Skeletal muscle tissue (tissue), 4 donors: Measurements from ENCODE around the gene C1QTNF9B. TPM values are rescaled to one million over a fixed set of nuclear protein-coding genes. Genes with fewer than 3 reads are reported as not detected.

Source experiments
- H3K27ac ChIP-seq: one replicate; pipeline ENCODE4 v1.7.0; 2013; ENCODE audit warnings: mild to moderate bottlenecking, low read depth, low read length, inconsistent platforms
- H3K27me3 ChIP-seq, 3 donors: one replicate each; pipeline ENCODE4 v1.7.0; 2013; ENCODE audit warnings: low read length in 3 of 3; ENCODE audit not compliant: control insufficient read depth in 3 of 3, insufficient read depth in 3 of 3
- H3K36me3 ChIP-seq, 3 donors: one replicate each; pipeline ENCODE4 v1.7.0; 2013; ENCODE audit warnings: low read length in 3 of 3; ENCODE audit not compliant: control insufficient read depth in 3 of 3, insufficient read depth in 3 of 3
- H3K4me1 ChIP-seq, 3 donors: one replicate each; pipeline ENCODE4 v1.7.0; 2013; ENCODE audit warnings: low read length in 3 of 3, mild to moderate bottlenecking in 3 of 3; ENCODE audit not compliant: control insufficient read depth in 3 of 3, insufficient read depth in 3 of 3
- H3K4me3 ChIP-seq, 3 donors: one replicate each; pipeline ENCODE4 v1.7.0; 2013; ENCODE audit warnings: low read length in 3 of 3
- H3K9ac ChIP-seq, 3 donors: one replicate each; pipeline ENCODE4 v1.7.0; 2013; ENCODE audit warnings: low read length in 3 of 3, mild to moderate bottlenecking in 3 of 3, moderate library complexity in 2 of 3, low read depth in 1 of 3
- H3K9me3 ChIP-seq, 3 donors: one replicate each; pipeline ENCODE4 v1.7.0; 2013; ENCODE audit warnings: low read length in 3 of 3; ENCODE audit not compliant: control insufficient read depth in 3 of 3
- total RNA-seq: library from RNA; depleted of rRNA; stranded (reverse); fragments of >200 nt; gene quantifications from one replicate; pipeline ENCODE4 v1.2.3, GENCODE V29; 2014
- donor health status: Osteomylitis.

C1QTNF9B gene
- total RNA-seq, 1 donor from 2014 or later = 1.0 TPM

- Histone ChIP-seq H3K27ac (no peak overlapping the region), H3K9me3 (no peaks in the 10 kb centered on the region), H3K4me1 (peaks cover 0 to 2% (median 0%) of the 10 kb centered on the region in 3 donors), H3K36me3 (peaks cover 0 to 2% (median 0%) of the 10 kb centered on the region in 3 donors), H3K9ac (no peak overlapping the region), H3K4me3 (no peak overlapping the region), H3K27me3 (no peaks in the 10 kb centered on the region)
Measured at GRCh38 chr13:23849670-23850069, 47.6 kb downstream of the C1QTNF9B start.

DNA sequence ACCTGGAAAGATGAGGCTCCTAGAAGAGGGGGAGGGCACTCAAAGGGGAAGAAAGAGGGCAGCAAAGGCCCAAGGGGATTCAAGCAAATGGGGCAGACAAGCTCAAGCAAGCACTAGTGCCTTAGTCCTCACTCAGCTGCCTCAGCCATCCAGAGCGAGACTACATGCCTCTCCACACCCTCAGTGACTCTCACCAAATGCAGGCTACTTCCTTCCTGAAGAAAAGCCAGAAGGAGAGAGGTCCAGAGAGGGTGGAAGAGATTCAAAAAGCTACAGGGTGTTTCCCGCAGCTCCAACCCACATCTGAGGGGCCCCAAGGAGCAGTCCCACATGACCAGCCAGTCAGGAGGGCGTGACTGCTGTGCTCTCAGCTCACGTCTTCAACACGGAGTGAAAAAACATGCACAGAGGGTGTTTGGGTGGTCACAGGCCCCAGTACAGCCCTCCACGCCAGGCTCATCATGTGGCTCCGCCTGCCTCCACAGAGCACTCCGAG lies 48.6 kb downstream of the C1QTNF9B start:
- H3K27ac ChIP-seq = no peak overlapping the region
- H3K27me3 ChIP-seq = no peaks in the 10 kb centered on the region
- peaks cover 0 to 2% (median 0%) of the 10 kb centered on the region in 3 donors for H3K36me3 ChIP-seq
- H3K9ac ChIP-seq = no peak overlapping the region
- H3K4me1 ChIP-seq = peaks cover 0 to 2% (median 0%) of the 10 kb centered on the region in 3 donors
- no peak overlapping the region for H3K4me3 ChIP-seq
- H3K9me3 ChIP-seq = no peaks in the 10 kb centered on the region

DNA sequence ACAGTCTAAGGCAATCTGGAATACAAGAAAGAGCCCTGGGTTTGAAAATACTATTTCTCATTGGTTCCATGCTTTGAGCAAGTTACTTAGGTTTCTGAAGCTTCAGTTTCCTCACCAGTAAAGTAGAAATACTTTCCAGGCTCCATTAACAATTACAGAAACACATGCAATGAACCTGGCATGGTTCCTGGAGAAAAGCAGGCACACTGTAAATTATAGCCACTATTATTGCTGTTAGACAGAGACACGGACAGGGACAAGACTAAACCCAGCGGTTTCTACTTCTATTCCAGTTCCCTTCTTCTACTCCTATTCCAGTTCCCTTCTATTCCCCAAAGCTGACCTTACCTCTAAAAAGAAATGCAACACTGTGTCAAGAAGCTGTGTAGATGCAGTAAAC lies 49.3 kb downstream of the C1QTNF9B start:
- H3K4me3 ChIP-seq = no peak overlapping the region
- no peak overlapping the region for H3K27ac ChIP-seq
- H3K9ac ChIP-seq = no peak overlapping the region
- H3K4me1 ChIP-seq = peaks cover 0 to 2% (median 0%) of the 10 kb centered on the region in 3 donors
- peaks cover 0 to 2% (median 0%) of the 10 kb centered on the region in 3 donors for H3K36me3 ChIP-seq
- H3K27me3 ChIP-seq = no peaks in the 10 kb centered on the region
- H3K9me3 ChIP-seq = no peaks in the 10 kb centered on the region

GRCh38 chr13:23847497-23847896 lies 49.8 kb downstream of the C1QTNF9B start:
- no peaks in the 10 kb centered on the region for H3K27me3 ChIP-seq
- H3K36me3 ChIP-seq = peaks cover 0 to 2% (median 0%) of the 10 kb centered on the region in 3 donors
- no peak overlapping the region for H3K9ac ChIP-seq
- no peak overlapping the region for H3K4me3 ChIP-seq
- peaks cover 0 to 2% (median 0%) of the 10 kb centered on the region in 3 donors for H3K4me1 ChIP-seq
- no peak overlapping the region for H3K27ac ChIP-seq
- no peaks in the 10 kb centered on the region for H3K9me3 ChIP-seq

- Histone ChIP-seq H3K36me3 (peaks cover 0 to 2% (median 0%) of the 10 kb centered on the region in 3 donors), H3K27ac (no peak overlapping the region), H3K27me3 (no peaks in the 10 kb centered on the region), H3K4me1 (peaks cover 0 to 2% (median 0%) of the 10 kb centered on the region in 3 donors), H3K9me3 (no peaks in the 10 kb centered on the region), H3K4me3 (no peak overlapping the region), H3K9ac (no peak overlapping the region)
Measured at GRCh38 chr13:23845105-23845725, 52.1 kb downstream of the C1QTNF9B start.

- Histone ChIP-seq H3K4me1 (peaks cover 0 to 3% (median 0%) of the 10 kb centered on the region in 3 donors), H3K9me3 (no peaks in the 10 kb centered on the region), H3K27ac (no peak overlapping the region), H3K36me3 (peaks cover 0 to 2% (median 0%) of the 10 kb centered on the region in 3 donors), H3K4me3 (no peak overlapping the region), H3K9ac (no peak overlapping the region), H3K27me3 (no peaks in the 10 kb centered on the region)
Measured at GRCh38 chr13:23844132-23844531, 53.2 kb downstream of the C1QTNF9B start.

DNA sequence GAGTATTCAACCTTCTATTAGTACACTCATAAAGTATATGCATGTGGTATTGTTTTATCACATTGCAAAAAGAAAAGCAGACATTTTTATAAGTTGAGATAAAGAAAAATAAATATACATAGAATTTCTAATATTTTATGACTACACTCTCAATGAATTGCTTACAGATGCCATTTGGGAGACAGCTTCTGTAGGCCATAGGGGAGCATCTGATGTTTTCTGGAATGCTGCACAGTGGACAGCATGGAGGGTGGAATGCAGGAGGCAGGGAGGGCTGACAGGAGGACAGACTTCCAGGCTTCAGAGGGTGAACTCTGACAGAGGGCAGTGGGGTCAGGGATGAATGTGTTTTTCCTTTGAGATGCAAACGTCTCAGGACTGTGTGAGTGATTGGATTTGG lies 53.9 kb downstream of the C1QTNF9B start:
- H3K36me3 ChIP-seq = no peaks in the 10 kb centered on the region
- no peaks in the 10 kb centered on the region for H3K27me3 ChIP-seq
- H3K27ac ChIP-seq = no peak overlapping the region
- H3K4me1 ChIP-seq = peaks cover 0 to 9% (median 3%) of the 10 kb centered on the region in 3 donors
- no peaks in the 10 kb centered on the region for H3K9me3 ChIP-seq
- H3K9ac ChIP-seq = no peak overlapping the region
- H3K4me3 ChIP-seq = no peak overlapping the region

- Histone ChIP-seq H3K4me1 (peaks cover 0 to 8% (median 3%) of the 10 kb centered on the region in 3 donors), H3K9ac (no peak overlapping the region), H3K27me3 (no peaks in the 10 kb centered on the region), H3K9me3 (no peaks in the 10 kb centered on the region), H3K27ac (no peak overlapping the region), H3K4me3 (no peak overlapping the region), H3K36me3 (no peaks in the 10 kb centered on the region)
Measured at GRCh38 chr13:23842406-23842805, 54.9 kb downstream of the C1QTNF9B start.

Other genes starting within 250 kb of the C1QTNF9B start
- 13.6 TPM for gene MIPEP, start 8.1 kb downstream of the C1QTNF9B start, total RNA-seq